ENCODE results near the gene DNASE1L1. TPM values are rescaled to one million over a fixed set of nuclear protein-coding genes. Genes with fewer than 3 reads are reported as not detected.

Gene DNASE1L1
- polyA plus RNA-seq, 3 donors, result 14.7 to 16.4 (median 16.0) TPM

DNA sequence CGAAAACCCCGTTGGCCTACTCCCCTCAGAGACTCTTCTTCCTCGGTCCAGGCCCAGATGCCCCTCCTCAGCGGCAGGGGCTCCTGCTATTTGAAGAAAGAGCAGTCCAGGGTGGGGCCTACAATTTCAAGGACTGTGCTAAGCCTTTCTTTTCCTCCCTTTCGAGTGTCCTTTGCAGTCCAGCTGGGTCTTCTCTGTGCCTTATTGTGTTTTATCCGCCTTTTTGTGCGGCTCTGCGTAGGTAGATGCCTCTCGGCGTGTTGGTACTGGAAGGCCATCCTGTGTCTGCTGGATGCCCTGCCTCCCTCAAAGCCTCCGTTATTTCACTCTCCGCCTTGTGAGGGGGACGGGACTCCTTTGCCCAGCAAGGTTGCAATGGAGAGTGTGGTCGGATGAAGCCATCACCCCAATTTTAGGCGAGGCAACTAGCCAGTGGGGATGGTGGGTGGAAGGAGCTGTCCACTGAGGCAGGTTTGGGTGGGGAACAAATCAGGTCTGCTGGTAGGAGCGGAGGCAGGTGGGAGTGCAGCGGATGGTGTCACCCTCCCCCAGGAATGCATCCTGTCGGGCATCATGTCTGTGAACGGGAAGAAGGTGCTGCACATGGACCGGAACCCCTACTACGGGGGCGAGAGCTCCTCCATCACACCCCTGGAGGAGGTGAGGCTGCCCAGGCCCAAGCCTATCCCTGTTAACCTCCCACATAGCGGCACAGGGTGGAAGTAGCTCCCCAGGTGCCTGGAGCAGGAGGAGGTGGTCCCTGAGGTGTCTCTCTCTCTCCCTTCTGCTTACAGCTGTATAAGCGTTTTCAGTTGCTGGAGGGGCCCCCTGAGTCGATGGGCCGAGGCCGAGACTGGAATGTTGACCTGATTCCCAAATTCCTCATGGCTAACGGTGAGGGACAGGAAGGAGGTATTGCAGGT, 29.2 kb upstream of the DNASE1L1 start:
- DNase-seq, result no peak

GRCh38 chrX:154436983-154437752, 28.1 kb upstream of the DNASE1L1 start, which contains the start of gene GDI1:
Gene GDI1, plus strand, starts transcription at chrX:154437154. Its CDS starts 101 bp downstream, at chrX:154437255.
- no peak for DNase-seq

- no peak for DNase-seq
These were observed 27.4 kb upstream of the DNASE1L1 start for GRCh38 chrX:154436374-154436982.

- no peak for DNase-seq
These were observed 26.2 kb upstream of the DNASE1L1 start for GRCh38 chrX:154435171-154435733.

DNA sequence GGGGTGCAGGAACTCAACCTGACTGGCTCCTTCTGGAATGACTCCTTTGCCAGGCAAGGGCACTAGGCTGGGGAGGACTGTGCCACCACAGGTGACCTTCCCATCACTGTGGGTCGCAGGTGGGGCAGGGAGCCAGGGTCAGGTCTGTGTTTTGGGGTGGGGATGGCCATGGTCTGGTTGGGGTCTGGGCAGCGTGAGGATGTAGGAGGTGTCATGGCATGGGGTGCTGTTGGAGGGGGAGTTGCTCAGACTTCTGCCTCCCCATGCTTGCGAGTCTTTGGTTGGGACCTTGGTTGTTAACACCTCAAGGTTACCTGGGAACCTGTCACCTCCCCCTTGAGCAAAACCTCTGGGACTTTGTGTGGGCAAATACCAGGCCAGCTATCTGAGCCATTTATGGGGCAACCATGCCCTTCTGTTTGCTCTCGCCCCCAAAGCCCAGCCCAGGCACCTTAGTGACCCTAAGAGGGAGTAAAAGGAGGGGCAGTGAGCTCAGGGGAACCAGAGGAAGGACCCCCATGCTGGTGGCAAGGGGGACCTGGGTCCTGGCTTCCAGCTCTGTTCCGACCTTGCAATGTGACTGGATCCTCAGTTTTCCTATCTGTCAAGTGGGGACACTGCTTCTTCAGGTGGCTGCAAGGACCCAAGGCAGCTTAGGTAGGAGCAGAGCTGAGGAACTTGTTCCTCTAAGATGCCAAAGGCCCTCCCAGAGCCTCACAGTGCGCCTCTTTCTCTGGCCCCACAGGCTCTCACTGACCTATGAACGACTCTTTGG, 25.5 kb upstream of the DNASE1L1 start:
- DNase-seq, result no peak

DNA sequence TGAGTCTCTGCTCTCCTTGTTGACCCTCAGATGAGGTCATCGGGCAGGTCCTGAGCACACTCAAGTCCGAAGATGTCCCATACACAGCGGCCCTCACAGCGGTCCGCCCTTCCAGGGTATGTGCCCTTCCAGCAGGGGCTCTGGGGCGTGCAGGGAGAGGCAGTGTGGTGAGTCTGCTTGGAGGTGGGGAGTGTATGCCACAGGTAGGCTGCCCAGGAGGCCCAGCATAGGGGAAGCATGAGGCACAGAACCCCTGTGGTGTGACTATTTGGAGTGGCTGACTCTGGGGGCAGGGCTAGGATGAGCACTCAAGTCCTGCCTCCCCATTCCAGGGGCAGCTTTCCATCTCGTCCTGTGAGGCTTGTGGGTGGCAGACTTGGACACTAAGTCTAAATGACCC, 24.6 kb upstream of the DNASE1L1 start:
- DNase-seq, result no peak

- DNase-seq, result no peak
These were observed 23.2 kb upstream of the DNASE1L1 start for GRCh38 chrX:154432210-154432609.

GRCh38 chrX:154431341-154431740, 22.3 kb upstream of the DNASE1L1 start:
- no peak for DNase-seq

GRCh38 chrX:154430916-154431315, 21.9 kb upstream of the DNASE1L1 start:
- no peak for DNase-seq

DNA sequence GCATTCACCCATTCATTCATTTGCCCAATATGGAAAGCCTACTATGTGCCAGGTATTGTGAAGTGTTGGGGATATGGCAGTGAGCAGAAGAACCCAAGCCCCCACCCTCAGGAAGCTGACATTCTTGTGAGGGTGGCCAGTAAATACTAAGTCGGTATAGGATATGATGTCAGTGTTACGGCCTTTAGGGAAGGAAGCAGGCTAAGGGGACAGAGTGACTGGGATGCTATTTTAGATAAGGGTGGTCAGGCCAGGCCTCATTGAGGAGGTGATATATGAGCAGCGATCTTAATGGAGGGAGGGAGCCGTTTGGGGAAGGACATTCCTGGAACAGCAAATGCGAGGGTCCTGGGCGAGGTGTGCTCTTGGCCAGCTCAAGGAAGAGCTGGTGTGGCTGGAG, 21.4 kb upstream of the DNASE1L1 start:
- no peak for DNase-seq

GRCh38 chrX:154429711-154430110, 20.7 kb upstream of the DNASE1L1 start:
- no peak for DNase-seq

DNA sequence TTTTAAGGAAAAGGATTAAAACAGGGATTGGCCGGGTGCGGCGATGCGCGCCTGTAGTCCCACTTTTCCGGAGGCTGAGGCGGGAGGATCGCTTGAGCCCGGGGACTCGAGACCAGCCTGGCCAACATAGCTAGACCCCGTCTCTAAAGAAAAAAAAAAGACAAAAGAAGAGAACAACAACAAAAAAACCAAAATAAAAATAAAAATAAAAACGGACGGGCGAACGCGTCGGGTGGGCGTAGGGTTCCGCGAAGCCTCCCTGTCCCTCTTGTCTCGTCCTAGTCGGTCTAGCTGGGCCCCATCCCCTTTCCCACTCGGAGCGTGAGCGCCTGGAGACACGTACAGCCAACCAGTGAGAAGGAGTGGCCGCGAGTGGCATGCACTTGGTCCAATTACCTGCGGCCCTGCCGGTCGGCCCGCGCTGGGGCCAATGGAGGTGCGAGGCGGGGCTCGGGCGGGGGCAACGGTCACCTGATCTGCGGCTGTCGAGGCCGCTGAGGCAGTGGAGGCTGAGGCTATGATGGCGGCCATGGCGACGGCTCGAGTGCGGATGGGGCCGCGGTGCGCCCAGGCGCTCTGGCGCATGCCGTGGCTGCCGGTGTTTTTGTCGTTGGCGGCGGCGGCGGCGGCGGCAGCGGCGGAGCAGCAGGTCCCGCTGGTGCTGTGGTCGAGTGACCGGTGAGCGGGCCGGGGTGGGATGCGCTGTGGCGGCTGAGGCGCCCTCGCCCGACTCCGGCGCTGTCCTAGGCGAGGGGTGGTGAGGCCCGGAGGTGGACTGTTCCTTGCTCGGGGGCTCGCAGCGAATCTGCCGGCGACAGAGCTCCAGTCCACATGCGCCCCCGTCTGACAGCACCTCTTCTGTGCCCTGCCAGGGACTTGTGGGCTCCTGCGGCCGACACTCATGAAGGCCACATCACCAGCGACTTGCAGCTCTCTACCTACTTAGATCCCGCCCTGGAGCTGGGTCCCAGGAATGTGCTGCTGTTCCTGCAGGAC, 19.4 kb upstream of the DNASE1L1 start, which contains the start of gene ATP6AP1:
TSS of gene ATP6AP1 (plus strand) at position 502 of the 996 bp plus-strand sequence. CDS start at position 518, 16 bp downstream.
- peak; percentile 89 for DNase-seq

DNA sequence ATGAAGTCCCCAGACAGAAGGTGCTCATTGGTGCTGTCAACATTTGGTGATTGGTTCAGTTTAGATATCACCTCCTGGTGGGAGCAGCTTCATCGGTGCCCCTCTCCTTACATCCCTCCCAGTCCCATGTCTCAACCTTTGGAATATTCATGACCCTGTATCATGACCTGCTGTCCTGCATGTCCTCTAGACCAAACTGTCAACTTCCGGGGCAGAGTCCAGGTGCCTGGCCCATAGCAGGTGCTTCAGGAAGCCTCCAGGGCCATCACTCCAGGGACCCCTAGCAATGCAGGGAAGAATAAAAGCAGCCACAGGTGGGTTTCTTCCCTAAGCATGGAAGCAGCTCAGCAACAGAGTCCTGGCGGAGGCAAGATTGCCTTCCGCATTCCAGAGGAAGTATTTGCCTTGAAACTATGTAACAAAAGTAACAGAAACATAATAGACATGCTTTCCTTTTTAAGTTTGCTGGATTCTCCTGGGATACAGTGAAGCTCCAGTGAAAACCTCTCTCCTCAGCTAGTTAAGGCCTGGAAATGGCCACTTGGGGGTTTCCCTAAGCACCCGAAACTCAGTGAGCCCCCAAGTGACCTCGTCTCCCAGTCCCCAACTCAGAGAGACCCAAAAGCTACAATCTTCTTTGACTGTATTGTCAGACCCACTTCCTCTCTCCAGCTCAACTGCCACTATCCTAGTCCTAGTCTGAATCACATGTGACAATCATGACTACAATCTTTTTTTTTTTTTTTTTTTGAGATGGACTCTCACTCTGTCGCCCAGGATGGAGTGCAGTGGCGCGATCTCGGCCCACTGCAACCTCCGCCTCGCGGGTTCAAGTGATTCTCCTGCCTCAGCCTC, 18.1 kb upstream of the DNASE1L1 start:
- DNase-seq, result no peak

- no peak for DNase-seq
These were observed 11.3 kb upstream of the DNASE1L1 start for GRCh38 chrX:154420402-154420756.

- no peak for DNase-seq
These were observed 10.8 kb upstream of the DNASE1L1 start for GRCh38 chrX:154419688-154420401.

- no peak for DNase-seq
These were observed 10.1 kb upstream of the DNASE1L1 start for GRCh38 chrX:154419189-154419588.

- DNase-seq, result no peak
These were observed 8.1 kb upstream of the DNASE1L1 start for GRCh38 chrX:154417157-154417556.

DNA sequence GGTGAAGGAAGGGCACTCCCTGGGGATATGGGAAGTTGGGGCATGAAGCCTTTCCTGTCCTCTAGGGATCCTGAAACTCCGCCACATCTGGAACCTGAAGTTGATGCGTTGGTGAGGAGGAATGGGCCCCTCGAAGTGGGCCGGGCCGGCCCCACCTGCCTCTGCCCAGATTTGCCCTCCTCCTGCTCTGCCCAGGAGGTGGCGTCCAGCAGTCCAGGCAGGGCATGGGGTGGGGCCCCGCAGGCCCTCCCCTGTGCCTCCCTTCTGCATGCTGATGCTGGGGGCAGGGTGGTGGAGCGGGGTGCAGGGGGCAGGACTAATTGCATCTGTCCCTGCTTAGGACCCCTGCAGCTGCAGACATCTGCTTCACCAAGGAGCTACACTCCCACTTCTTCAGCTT, 4.1 kb upstream of the DNASE1L1 start:
- no peak for DNase-seq
